HEK293 (cell line): ENCODE measurements around the gene PANK2.

Source experiments
- BCL11B ChIP-seq: fragments of 450-650 bp; formaldehyde crosslinking; IDR thresholded peaks from 2 replicates; pipeline ENCODE4 v1.5.1; 2016; ENCODE audit warnings: low read depth, missing biosample characterization, missing genetic modification characterization
- HOXD13 ChIP-seq: sonication (generic); formaldehyde crosslinking; IDR thresholded peaks from 2 replicates; pipeline ENCODE4 v1.8.0; 2022; ENCODE audit warnings: missing genetic modification reagents, borderline replicate concordance
- MZF1 ChIP-seq: fragments of 450-650 bp; formaldehyde crosslinking; IDR thresholded peaks from 2 replicates; pipeline ENCODE4 v1.5.1; 2017; ENCODE audit warnings: missing biosample characterization, missing genetic modification characterization, borderline replicate concordance
- ZBTB1 ChIP-seq: fragments of 450-650 bp; formaldehyde crosslinking; IDR thresholded peaks from 2 replicates; pipeline ENCODE4 v1.5.1; 2016; ENCODE audit warnings: missing biosample characterization, missing genetic modification characterization
- ZBTB17 ChIP-seq: fragments of 450-650 bp; formaldehyde crosslinking; IDR thresholded peaks from 2 replicates; pipeline ENCODE4 v1.5.1; 2016; ENCODE audit warnings: missing biosample characterization, missing genetic modification characterization
- ZFHX2 ChIP-seq: fragments of 450-650 bp; formaldehyde crosslinking; conservative IDR thresholded peaks from 2 replicates; pipeline ENCODE4 v1.5.1; 2016; ENCODE audit warnings: missing biosample characterization, missing genetic modification characterization
- ZNF23 ChIP-seq: fragments of 450-650 bp; formaldehyde crosslinking; IDR thresholded peaks from 2 replicates; pipeline ENCODE4 v1.5.1; 2016; ENCODE audit warnings: missing biosample characterization, missing genetic modification characterization, borderline replicate concordance
- ZNF248 ChIP-seq: fragments of 450-650 bp; formaldehyde crosslinking; IDR thresholded peaks from 2 replicates; pipeline ENCODE4 v1.5.1; 2017; ENCODE audit warnings: missing biosample characterization, missing genetic modification characterization
- ZNF555 ChIP-seq: fragments of 450-650 bp; formaldehyde crosslinking; conservative IDR thresholded peaks from 2 replicates; pipeline ENCODE4 v1.5.1; 2017; ENCODE audit warnings: missing biosample characterization, mild to moderate bottlenecking, missing genetic modification characterization, inconsistent platforms
- ZNF585B ChIP-seq: fragments of 450-650 bp; formaldehyde crosslinking; IDR thresholded peaks from 2 replicates; pipeline ENCODE4 v1.5.1; 2016; ENCODE audit warnings: missing biosample characterization, missing genetic modification characterization
- ZNF658 ChIP-seq: fragments of 450-650 bp; formaldehyde crosslinking; IDR thresholded peaks from 2 replicates; pipeline ENCODE4; 2016; ENCODE audit warnings: missing biosample characterization, missing genetic modification characterization
- ZNF707 ChIP-seq: fragments of 450-650 bp; formaldehyde crosslinking; IDR thresholded peaks from 2 replicates; pipeline ENCODE4 v1.5.1; 2016; ENCODE audit warnings: missing biosample characterization, missing genetic modification characterization
- ZNF76 ChIP-seq: fragments of 450-650 bp; formaldehyde crosslinking; IDR thresholded peaks from 2 replicates; pipeline ENCODE4; 2016; ENCODE audit warnings: low read depth, missing biosample characterization, missing genetic modification characterization, borderline replicate concordance
- ZNF777 ChIP-seq: fragments of 450-650 bp; formaldehyde crosslinking; IDR thresholded peaks from 2 replicates; pipeline ENCODE4 v1.5.1; 2017; ENCODE audit warnings: missing biosample characterization, missing genetic modification characterization, borderline replicate concordance
- TF ChIP-seq, protein P1 (sequence below): fragments of 450-650 bp; formaldehyde crosslinking; IDR thresholded peaks from 2 replicates; pipeline ENCODE4 v1.5.1; 2016; ENCODE audit warnings: missing biosample characterization, missing genetic modification characterization
- TF ChIP-seq, protein P2 (sequence below): fragments of 450-650 bp; formaldehyde crosslinking; IDR thresholded peaks from 2 replicates; pipeline ENCODE4 v1.5.1; 2017; ENCODE audit warnings: missing biosample characterization, mild to moderate bottlenecking, missing genetic modification characterization, moderate library complexity
- TF ChIP-seq, protein P3 (sequence below): fragments of 450-650 bp; formaldehyde crosslinking; conservative IDR thresholded peaks from 2 replicates; pipeline ENCODE4 v1.5.1; 2016; ENCODE audit warnings: low read depth, missing biosample characterization, missing genetic modification characterization
- TF ChIP-seq, protein P4 (sequence below): fragments of 450-650 bp; formaldehyde crosslinking; IDR thresholded peaks from 2 replicates; pipeline ENCODE4 v1.5.1; 2016; ENCODE audit warnings: missing biosample characterization, missing genetic modification characterization
- TF ChIP-seq, protein P5 (sequence below): fragments of 450-650 bp; formaldehyde crosslinking; IDR thresholded peaks from 2 replicates; pipeline ENCODE4 v1.5.1; 2016; ENCODE audit warnings: missing biosample characterization, missing genetic modification characterization, borderline replicate concordance
- TF ChIP-seq, protein P6 (sequence below): fragments of 450-650 bp; formaldehyde crosslinking; IDR thresholded peaks from 2 replicates; pipeline ENCODE4 v1.5.1; 2016; ENCODE audit warnings: missing biosample characterization, missing genetic modification characterization

Gene PANK2

GRCh38 chr20:3888622-3889488, at the start of gene PANK2 (continued):
- TF ChIP-seq ZNF23 (tag by site-specific recombination) (no peak), ZNF707 (no peak), ZBTB17 (tag by site-specific recombination) (peak; percentile 70), BCL11B (tag by site-specific recombination) (peak; percentile 62; the same call in 1 of the 2 replicates), ZNF585B (tag by site-specific recombination) (no peak), ZNF658 (tag by site-specific recombination) (no peak), MZF1 (no peak), HOXD13 (CRISPR knock-in tag) (no peak), ZBTB1 (tag by site-specific recombination) (peak; percentile 75; the same call in 1 of the 2 replicates), ZFHX2 (tag by site-specific recombination) (peak; percentile 99), ZNF248 (tag by site-specific recombination) (no peak), ZNF555 (tag by site-specific recombination) (no peak), ZNF76 (tag by site-specific recombination) (no peak; the same call in 1 of the 2 replicates), ZNF777 (tag by site-specific recombination) (no peak)
- TF ChIP-seq, protein P1, sequence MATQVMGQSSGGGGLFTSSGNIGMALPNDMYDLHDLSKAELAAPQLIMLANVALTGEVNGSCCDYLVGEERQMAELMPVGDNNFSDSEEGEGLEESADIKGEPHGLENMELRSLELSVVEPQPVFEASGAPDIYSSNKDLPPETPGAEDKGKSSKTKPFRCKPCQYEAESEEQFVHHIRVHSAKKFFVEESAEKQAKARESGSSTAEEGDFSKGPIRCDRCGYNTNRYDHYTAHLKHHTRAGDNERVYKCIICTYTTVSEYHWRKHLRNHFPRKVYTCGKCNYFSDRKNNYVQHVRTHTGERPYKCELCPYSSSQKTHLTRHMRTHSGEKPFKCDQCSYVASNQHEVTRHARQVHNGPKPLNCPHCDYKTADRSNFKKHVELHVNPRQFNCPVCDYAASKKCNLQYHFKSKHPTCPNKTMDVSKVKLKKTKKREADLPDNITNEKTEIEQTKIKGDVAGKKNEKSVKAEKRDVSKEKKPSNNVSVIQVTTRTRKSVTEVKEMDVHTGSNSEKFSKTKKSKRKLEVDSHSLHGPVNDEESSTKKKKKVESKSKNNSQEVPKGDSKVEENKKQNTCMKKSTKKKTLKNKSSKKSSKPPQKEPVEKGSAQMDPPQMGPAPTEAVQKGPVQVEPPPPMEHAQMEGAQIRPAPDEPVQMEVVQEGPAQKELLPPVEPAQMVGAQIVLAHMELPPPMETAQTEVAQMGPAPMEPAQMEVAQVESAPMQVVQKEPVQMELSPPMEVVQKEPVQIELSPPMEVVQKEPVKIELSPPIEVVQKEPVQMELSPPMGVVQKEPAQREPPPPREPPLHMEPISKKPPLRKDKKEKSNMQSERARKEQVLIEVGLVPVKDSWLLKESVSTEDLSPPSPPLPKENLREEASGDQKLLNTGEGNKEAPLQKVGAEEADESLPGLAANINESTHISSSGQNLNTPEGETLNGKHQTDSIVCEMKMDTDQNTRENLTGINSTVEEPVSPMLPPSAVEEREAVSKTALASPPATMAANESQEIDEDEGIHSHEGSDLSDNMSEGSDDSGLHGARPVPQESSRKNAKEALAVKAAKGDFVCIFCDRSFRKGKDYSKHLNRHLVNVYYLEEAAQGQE = peak; percentile 34; the same call in 1 of the 2 replicates
- TF ChIP-seq, protein P2, sequence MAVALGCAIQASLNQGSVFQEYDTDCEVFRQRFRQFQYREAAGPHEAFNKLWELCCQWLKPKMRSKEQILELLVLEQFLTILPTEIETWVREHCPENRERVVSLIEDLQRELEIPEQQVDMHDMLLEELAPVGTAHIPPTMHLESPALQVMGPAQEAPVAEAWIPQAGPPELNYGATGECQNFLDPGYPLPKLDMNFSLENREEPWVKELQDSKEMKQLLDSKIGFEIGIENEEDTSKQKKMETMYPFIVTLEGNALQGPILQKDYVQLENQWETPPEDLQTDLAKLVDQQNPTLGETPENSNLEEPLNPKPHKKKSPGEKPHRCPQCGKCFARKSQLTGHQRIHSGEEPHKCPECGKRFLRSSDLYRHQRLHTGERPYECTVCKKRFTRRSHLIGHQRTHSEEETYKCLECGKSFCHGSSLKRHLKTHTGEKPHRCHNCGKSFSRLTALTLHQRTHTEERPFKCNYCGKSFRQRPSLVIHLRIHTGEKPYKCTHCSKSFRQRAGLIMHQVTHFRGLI (tag by site-specific recombination) = no peak; the same call in 1 of the 2 replicates
- TF ChIP-seq, protein P3, sequence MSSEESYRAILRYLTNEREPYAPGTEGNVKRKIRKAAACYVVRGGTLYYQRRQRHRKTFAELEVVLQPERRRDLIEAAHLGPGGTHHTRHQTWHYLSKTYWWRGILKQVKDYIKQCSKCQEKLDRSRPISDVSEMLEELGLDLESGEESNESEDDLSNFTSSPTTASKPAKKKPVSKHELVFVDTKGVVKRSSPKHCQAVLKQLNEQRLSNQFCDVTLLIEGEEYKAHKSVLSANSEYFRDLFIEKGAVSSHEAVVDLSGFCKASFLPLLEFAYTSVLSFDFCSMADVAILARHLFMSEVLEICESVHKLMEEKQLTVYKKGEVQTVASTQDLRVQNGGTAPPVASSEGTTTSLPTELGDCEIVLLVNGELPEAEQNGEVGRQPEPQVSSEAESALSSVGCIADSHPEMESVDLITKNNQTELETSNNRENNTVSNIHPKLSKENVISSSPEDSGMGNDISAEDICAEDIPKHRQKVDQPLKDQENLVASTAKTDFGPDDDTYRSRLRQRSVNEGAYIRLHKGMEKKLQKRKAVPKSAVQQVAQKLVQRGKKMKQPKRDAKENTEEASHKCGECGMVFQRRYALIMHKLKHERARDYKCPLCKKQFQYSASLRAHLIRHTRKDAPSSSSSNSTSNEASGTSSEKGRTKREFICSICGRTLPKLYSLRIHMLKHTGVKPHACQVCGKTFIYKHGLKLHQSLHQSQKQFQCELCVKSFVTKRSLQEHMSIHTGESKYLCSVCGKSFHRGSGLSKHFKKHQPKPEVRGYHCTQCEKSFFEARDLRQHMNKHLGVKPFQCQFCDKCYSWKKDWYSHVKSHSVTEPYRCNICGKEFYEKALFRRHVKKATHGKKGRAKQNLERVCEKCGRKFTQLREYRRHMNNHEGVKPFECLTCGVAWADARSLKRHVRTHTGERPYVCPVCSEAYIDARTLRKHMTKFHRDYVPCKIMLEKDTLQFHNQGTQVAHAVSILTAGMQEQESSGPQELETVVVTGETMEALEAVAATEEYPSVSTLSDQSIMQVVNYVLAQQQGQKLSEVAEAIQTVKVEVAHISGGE (tag by site-specific recombination) = peak; percentile 79
- TF ChIP-seq, protein P4, sequence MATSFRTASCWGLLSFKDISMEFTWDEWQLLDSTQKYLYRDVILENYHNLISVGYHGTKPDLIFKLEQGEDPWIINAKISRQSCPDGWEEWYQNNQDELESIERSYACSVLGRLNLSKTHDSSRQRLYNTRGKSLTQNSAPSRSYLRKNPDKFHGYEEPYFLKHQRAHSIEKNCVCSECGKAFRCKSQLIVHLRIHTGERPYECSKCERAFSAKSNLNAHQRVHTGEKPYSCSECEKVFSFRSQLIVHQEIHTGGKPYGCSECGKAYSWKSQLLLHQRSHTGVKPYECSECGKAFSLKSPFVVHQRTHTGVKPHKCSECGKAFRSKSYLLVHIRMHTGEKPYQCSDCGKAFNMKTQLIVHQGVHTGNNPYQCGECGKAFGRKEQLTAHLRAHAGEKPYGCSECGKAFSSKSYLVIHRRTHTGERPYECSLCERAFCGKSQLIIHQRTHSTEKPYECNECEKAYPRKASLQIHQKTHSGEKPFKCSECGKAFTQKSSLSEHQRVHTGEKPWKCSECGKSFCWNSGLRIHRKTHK = no peak
- TF ChIP-seq, protein P5, sequence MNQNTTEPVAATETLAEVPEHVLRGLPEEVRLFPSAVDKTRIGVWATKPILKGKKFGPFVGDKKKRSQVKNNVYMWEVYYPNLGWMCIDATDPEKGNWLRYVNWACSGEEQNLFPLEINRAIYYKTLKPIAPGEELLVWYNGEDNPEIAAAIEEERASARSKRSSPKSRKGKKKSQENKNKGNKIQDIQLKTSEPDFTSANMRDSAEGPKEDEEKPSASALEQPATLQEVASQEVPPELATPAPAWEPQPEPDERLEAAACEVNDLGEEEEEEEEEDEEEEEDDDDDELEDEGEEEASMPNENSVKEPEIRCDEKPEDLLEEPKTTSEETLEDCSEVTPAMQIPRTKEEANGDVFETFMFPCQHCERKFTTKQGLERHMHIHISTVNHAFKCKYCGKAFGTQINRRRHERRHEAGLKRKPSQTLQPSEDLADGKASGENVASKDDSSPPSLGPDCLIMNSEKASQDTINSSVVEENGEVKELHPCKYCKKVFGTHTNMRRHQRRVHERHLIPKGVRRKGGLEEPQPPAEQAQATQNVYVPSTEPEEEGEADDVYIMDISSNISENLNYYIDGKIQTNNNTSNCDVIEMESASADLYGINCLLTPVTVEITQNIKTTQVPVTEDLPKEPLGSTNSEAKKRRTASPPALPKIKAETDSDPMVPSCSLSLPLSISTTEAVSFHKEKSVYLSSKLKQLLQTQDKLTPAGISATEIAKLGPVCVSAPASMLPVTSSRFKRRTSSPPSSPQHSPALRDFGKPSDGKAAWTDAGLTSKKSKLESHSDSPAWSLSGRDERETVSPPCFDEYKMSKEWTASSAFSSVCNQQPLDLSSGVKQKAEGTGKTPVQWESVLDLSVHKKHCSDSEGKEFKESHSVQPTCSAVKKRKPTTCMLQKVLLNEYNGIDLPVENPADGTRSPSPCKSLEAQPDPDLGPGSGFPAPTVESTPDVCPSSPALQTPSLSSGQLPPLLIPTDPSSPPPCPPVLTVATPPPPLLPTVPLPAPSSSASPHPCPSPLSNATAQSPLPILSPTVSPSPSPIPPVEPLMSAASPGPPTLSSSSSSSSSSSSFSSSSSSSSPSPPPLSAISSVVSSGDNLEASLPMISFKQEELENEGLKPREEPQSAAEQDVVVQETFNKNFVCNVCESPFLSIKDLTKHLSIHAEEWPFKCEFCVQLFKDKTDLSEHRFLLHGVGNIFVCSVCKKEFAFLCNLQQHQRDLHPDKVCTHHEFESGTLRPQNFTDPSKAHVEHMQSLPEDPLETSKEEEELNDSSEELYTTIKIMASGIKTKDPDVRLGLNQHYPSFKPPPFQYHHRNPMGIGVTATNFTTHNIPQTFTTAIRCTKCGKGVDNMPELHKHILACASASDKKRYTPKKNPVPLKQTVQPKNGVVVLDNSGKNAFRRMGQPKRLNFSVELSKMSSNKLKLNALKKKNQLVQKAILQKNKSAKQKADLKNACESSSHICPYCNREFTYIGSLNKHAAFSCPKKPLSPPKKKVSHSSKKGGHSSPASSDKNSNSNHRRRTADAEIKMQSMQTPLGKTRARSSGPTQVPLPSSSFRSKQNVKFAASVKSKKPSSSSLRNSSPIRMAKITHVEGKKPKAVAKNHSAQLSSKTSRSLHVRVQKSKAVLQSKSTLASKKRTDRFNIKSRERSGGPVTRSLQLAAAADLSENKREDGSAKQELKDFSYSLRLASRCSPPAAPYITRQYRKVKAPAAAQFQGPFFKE (tag by site-specific recombination) = no peak
- TF ChIP-seq, protein P6, sequence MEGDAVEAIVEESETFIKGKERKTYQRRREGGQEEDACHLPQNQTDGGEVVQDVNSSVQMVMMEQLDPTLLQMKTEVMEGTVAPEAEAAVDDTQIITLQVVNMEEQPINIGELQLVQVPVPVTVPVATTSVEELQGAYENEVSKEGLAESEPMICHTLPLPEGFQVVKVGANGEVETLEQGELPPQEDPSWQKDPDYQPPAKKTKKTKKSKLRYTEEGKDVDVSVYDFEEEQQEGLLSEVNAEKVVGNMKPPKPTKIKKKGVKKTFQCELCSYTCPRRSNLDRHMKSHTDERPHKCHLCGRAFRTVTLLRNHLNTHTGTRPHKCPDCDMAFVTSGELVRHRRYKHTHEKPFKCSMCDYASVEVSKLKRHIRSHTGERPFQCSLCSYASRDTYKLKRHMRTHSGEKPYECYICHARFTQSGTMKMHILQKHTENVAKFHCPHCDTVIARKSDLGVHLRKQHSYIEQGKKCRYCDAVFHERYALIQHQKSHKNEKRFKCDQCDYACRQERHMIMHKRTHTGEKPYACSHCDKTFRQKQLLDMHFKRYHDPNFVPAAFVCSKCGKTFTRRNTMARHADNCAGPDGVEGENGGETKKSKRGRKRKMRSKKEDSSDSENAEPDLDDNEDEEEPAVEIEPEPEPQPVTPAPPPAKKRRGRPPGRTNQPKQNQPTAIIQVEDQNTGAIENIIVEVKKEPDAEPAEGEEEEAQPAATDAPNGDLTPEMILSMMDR (tag by site-specific recombination) = peak; percentile 94
